Mucosa of gallbladder (tissue), 1 donor: ENCODE measurements around the gene C1QTNF9B. TPM values are rescaled to one million over a fixed set of nuclear protein-coding genes. Genes with fewer than 3 reads are reported as not detected.

ENCODE experiments used
- DNase-seq: peaks from one replicate; pipeline ENCODE4 v3.0.0-alpha.2; 2020; ENCODE audit warnings: low spot score
- total RNA-seq: library from RNA; stranded (reverse); gene quantifications from one replicate; pipeline ENCODE4 v1.2.1, GENCODE V29; 2021
- donor health status: DM: no; HTN: no; CAD: no.

C1QTNF9B gene
- total RNA-seq, 1 donor from 2014 or later: not detected

DNA sequence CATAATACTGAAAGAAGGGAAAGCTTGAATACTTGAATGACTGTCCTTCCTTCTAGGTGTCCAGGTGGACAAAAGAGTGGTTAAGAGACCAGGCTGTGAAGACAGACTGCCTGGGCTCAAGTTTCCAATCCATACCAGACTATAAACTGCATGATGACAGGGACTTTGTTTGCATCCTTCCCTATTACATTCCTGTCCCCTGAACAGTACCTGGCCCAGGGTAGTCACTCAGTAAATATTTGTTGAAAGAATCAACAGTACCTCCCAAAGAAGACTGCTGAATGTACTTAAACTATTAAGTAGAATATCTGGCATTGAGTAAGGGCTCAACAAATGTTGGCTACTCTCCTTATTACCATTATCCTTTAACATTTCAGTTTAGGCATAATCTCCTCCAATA is 37.8 kb downstream of the C1QTNF9B start:
- no peak for DNase-seq

DNA sequence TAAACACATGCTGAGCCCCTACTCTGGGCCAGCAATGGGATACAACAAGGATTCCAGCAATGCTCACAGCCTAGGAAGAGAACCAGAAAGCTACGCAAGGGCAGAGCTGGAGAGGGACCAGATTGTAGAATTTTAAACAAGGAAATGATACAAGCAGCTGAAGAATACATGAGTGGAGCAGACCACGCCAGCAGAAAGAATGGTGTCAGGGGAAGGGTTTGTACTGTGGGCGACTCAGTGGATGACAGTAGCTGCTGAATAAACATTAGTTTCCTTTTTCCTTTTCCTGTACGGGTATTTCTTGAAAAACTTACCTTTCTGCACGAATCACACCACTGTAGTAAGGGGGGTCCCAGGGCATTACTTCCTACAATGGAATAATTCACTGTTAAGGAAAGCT is 38.8 kb downstream of the C1QTNF9B start:
- DNase-seq: no peak

DNA sequence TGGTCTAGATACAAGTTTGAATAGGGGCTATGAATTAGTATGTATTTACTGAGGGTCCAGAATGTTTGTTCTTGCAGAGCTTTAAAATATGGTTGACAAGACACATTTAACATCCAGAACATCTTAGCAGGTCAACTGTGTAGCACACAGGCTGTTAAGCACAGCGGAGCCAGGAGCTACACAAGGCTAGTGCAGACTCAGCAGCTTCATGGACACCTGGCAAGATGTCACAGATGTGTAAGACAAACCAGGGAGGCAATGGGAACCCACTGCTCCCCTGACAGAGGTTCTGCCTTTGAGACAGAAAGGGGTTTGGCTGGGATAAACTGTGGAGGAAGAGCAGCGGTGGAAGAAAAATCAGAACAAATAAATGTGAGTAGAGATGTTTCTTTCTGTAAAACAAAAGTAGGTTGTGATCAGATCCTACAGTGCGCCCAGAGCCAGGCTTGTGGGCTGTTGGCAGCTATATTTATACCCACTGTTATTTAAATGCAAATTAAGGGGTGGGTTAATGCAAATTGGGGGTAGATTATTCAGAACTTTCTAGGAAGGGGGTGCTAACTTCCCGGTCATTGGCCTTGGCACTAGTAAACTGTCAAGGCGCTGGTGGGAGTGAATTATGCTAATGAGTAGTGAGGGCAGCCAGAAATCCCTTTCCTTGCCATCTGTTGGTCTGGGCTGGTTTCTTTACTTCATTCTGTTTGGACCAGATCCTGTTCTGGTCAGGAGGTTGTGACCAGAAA is 41.1 kb downstream of the C1QTNF9B start:
- no peak for DNase-seq

DNA sequence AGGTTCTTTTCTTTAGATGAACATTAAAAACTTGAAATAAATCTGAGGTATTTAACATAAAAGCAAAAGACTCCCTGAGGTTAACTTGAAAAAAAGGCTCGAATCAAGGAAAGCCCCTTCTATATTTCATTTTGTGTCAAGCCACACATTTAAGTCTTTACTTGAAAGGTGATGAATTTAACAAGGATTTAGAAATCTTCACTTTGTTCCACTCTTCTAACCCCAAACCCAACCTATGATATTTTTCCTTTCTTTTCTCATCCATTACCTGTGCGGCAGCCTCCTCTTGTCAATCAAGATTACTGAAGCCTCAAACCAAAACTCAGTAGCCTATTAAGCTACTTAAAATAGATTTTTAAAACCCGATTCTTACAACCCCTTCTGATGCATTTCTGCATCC is 41.9 kb downstream of the C1QTNF9B start:
- DNase-seq: no peak

DNA sequence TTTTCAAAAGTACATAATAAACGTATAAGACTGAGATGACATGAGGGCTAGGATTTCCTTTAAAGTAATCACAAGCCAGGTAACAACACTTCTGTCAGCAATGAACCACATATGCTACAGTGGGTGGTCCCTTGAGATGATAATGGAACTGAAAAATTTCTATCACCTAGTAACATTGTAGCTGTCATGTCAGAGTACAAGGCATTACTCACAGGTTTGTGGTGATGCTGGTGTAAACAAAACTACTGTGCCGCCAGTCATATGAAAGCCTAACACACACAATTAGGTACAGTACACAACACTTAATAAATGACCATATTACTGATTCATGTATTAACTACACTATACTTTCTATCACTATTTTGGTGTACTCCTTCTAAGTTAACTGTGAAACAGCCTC is 45.0 kb downstream of the C1QTNF9B start:
- no peak for DNase-seq

DNA sequence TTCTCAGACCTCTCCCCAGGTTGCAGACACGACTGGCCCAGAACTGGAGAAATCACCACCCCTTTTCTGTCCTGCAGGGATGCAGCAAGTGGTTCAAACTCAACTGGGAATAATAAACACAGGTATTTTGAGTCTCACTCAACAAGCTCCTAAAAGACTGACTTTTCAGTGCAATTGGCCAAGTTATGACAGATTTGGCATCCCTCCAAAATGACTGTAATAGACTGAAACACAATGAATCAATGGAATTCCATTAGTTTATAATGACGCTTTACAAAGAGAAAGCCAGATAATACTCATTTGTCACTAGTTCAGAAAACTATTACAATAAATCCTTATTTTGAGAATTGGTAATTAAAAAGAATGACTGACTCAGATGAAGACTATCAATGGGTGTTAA is 46.2 kb downstream of the C1QTNF9B start:
- DNase-seq: no peak

DNA sequence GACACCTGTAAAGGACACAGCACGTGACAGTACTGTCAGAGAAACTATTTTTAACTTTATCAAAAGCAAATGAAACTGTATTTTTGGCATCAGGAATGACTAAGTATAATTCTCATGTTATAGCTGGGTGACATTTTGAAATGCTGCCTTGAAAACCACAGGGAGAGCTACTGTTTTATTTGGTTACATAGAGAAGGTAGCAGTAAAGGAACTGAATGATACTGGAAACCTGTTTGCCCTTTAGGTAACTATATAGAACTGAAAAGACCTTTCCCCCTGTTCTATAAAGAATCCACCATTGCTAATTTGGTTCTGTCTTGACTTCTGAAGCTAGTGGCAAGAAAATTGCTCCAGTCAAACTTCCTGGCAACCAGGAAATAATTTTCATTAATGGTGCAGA is 47.2 kb downstream of the C1QTNF9B start:
- no peak for DNase-seq

DNA sequence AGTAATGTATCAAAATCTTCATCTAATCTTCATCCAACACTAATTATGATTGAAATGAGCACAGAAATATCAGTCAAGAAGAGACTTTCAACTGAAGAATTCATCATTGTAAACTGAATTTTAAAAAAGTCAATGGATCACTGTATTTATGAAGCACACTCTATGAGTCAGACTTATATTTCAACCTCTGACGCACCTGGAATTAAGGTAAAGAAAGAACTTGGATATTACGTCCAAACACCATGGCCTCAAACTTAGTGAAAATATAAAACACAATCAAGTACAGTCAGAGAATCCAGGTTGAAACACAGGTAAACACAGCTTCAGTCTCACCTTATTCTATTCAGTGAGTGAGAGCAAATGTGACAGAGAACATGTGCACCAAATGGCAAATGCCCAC is 47.6 kb downstream of the C1QTNF9B start:
- no peak for DNase-seq

DNA sequence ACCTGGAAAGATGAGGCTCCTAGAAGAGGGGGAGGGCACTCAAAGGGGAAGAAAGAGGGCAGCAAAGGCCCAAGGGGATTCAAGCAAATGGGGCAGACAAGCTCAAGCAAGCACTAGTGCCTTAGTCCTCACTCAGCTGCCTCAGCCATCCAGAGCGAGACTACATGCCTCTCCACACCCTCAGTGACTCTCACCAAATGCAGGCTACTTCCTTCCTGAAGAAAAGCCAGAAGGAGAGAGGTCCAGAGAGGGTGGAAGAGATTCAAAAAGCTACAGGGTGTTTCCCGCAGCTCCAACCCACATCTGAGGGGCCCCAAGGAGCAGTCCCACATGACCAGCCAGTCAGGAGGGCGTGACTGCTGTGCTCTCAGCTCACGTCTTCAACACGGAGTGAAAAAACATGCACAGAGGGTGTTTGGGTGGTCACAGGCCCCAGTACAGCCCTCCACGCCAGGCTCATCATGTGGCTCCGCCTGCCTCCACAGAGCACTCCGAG is 48.6 kb downstream of the C1QTNF9B start:
- DNase-seq: no peak

DNA sequence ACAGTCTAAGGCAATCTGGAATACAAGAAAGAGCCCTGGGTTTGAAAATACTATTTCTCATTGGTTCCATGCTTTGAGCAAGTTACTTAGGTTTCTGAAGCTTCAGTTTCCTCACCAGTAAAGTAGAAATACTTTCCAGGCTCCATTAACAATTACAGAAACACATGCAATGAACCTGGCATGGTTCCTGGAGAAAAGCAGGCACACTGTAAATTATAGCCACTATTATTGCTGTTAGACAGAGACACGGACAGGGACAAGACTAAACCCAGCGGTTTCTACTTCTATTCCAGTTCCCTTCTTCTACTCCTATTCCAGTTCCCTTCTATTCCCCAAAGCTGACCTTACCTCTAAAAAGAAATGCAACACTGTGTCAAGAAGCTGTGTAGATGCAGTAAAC is 49.3 kb downstream of the C1QTNF9B start:
- no peak for DNase-seq

DNA sequence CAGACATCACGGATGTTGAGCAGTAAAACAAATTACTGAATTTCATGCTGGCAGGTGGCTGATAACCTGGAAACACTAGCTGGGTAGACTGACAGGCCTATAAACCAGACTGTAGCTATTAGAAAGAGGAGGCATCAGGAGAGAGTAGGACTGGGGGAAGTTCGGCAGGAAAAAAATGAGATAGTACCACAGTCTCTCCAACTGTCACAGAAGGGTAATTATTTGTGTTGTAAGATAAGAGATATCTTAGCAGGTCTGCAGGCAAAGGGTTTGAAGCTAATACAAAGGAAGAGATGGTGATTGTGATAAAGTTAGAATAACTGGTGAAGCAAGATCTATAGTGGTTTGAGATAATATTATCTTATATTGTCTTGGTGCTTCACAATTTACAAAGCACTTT is 49.8 kb downstream of the C1QTNF9B start:
- DNase-seq: no peak

DNA sequence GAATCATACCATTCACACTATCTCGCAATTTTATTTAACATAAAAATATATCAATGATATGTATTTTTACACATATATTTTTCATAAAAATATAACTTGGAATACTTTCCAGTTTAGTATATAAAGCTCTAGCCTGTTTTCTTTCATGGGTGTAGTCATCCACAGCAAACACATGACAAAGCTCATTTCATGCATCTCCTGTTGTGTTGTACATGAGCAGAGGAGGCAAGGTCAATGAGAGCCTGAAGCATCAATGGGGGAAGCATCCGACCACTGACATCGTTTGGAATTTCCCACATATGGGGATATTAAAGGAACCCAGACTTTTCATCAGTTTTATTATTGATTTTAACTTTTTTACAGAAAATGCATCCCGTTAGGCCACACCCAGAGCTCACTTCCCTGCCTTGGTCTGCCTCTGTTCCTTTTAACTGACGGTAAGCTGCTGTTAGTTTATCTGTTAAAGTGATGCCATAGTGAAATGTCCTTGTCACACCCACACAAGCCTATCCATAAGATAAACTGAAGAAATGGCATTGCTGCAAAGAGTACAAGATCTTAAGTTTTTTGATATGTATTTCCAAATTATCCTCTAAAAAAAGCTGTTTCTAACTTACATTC is 52.1 kb downstream of the C1QTNF9B start:
- DNase-seq: no peak

DNA sequence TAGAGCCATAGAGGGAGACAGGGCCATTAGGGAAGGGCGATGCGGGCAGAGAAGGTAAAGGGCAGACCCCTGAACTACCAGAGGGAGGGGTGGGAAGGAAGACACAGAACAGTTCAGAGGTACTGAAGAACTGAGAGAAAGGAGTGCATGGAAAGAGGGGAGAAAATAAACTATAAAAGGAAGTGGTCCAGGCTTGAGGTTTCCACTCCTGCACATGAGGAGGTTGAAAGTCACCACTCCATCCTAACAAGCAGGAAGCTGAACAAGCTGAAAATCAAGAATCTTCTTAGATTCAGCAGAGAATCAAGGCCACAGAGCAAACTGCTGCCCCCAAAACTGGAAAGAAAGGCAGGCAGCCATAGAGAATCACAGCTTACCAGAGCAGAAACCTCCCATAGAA is 53.2 kb downstream of the C1QTNF9B start:
- DNase-seq: no peak

DNA sequence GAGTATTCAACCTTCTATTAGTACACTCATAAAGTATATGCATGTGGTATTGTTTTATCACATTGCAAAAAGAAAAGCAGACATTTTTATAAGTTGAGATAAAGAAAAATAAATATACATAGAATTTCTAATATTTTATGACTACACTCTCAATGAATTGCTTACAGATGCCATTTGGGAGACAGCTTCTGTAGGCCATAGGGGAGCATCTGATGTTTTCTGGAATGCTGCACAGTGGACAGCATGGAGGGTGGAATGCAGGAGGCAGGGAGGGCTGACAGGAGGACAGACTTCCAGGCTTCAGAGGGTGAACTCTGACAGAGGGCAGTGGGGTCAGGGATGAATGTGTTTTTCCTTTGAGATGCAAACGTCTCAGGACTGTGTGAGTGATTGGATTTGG is 53.9 kb downstream of the C1QTNF9B start:
- DNase-seq: no peak

DNA sequence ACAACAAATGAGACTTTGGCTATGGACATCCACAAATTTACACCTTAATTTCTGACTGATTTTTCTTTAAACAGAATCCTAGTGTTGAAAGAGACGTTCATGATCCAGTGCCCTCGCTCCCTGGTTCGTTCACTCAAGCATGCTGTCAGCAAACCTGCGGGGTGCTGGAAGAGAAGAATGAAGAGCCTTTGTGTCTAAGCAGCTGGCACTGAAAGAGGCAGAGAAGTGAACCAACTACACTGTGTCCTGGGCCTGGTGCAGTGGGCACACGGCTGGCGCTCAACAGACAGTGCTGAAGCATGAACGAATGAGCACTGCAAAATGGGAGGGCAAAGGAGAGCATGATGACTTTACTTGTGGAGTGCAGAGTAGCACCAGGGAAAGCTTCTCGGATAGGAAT is 54.9 kb downstream of the C1QTNF9B start:
- DNase-seq: no peak

Other genes with a start within 250 kb of the C1QTNF9B start
- 25.1 TPM for gene MIPEP, start 8.1 kb downstream of the C1QTNF9B start, total RNA-seq